Endothelial cell (in vitro differentiated cells): Measurements from ENCODE around the gene TBC1D22A. TPM values are rescaled to one million over a fixed set of nuclear protein-coding genes. Genes with fewer than 3 reads are reported as not detected.

ENCODE experiments used
- DNase-seq: peaks from one replicate; pipeline ENCODE4 v3.0.0; 2021; ENCODE audit warnings: low spot score
- H3K27ac Mint-ChIP-seq: one replicate; pipeline ENCODE4 v1.8.0; 2021; ENCODE audit warnings: mixed read lengths, inconsistent platforms; ENCODE audit not compliant: unreplicated experiment
- H3K27me3 Mint-ChIP-seq: one replicate; pipeline ENCODE4 v1.8.0; 2021; ENCODE audit warnings: mild to moderate bottlenecking, moderate library complexity, mixed read lengths, inconsistent platforms; ENCODE audit not compliant: unreplicated experiment
- H3K36me3 Mint-ChIP-seq: one replicate; pipeline ENCODE4 v1.8.0; 2021; ENCODE audit warnings: mild to moderate bottlenecking, low read depth, mixed read lengths, inconsistent platforms; ENCODE audit not compliant: unreplicated experiment
- H3K4me1 Mint-ChIP-seq: one replicate; pipeline ENCODE4 v1.8.0; 2021; ENCODE audit warnings: mild to moderate bottlenecking, mixed read lengths, inconsistent platforms; ENCODE audit not compliant: unreplicated experiment
- H3K4me3 Mint-ChIP-seq: one replicate; pipeline ENCODE4 v1.8.0; 2021; ENCODE audit warnings: mild to moderate bottlenecking, mixed read lengths, inconsistent platforms; ENCODE audit not compliant: unreplicated experiment
- H3K9me3 Mint-ChIP-seq: one replicate; pipeline ENCODE4 v1.8.0; 2021; ENCODE audit warnings: mixed read lengths, inconsistent platforms; ENCODE audit not compliant: unreplicated experiment
- total RNA-seq: library from RNA; stranded (reverse); fragmentation: NEBNext Ultra II Directional; extraction: Animal tissue kit (Norgen Biotek cat#: 25700); gene quantifications from one replicate; pipeline ENCODE4 v1.2.1, GENCODE V29; 2021; ENCODE audit not compliant: unreplicated experiment
- TF ChIP-seq, protein P1 (sequence below): fragments of 200-600 bp; sonication (generic); IDR thresholded peaks from one replicate; pipeline ENCODE4 v1.5.0; 2021; ENCODE audit warnings: antibody characterized with exemption; ENCODE audit not compliant: unreplicated experiment

Gene TBC1D22A
- total RNA-seq, 1 donor from 2014 or later: 25.3 TPM

GRCh38 chr22:46953968-46954765 is 191.7 kb downstream of the TBC1D22A start:
- peaks cover 17% of the 10 kb centered on the region for H3K36me3 Mint-ChIP-seq
- H3K27me3 Mint-ChIP-seq: peaks cover 5% of the 10 kb centered on the region
- H3K4me1 Mint-ChIP-seq: peaks cover 21% of the 10 kb centered on the region
- H3K27ac Mint-ChIP-seq: no peak overlapping the region
- no peaks in the 10 kb centered on the region for H3K9me3 Mint-ChIP-seq
- DNase-seq: no peak
- TF ChIP-seq, protein P1, sequence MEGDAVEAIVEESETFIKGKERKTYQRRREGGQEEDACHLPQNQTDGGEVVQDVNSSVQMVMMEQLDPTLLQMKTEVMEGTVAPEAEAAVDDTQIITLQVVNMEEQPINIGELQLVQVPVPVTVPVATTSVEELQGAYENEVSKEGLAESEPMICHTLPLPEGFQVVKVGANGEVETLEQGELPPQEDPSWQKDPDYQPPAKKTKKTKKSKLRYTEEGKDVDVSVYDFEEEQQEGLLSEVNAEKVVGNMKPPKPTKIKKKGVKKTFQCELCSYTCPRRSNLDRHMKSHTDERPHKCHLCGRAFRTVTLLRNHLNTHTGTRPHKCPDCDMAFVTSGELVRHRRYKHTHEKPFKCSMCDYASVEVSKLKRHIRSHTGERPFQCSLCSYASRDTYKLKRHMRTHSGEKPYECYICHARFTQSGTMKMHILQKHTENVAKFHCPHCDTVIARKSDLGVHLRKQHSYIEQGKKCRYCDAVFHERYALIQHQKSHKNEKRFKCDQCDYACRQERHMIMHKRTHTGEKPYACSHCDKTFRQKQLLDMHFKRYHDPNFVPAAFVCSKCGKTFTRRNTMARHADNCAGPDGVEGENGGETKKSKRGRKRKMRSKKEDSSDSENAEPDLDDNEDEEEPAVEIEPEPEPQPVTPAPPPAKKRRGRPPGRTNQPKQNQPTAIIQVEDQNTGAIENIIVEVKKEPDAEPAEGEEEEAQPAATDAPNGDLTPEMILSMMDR: no peak
- no peak overlapping the region for H3K4me3 Mint-ChIP-seq

- Mint-ChIP-seq H3K4me1 (peaks cover 21% of the 10 kb centered on the region), H3K27me3 (peaks cover 5% of the 10 kb centered on the region), H3K9me3 (no peaks in the 10 kb centered on the region), H3K27ac (no peak overlapping the region), H3K4me3 (no peak overlapping the region), H3K36me3 (peaks cover 12% of the 10 kb centered on the region)
- DNase-seq: no peak
- TF ChIP-seq, protein P1: no peak
Measured at GRCh38 chr22:46954781-46955180, 192.3 kb downstream of the TBC1D22A start.

- DNase-seq: no peak
- TF ChIP-seq, protein P1: no peak
- Mint-ChIP-seq H3K27me3 (peaks cover 5% of the 10 kb centered on the region), H3K4me1 (peaks cover 23% of the 10 kb centered on the region), H3K36me3 (peaks cover 5% of the 10 kb centered on the region), H3K27ac (peak overlapping the region; percentile 85), H3K4me3 (peak overlapping the region; percentile 9), H3K9me3 (no peaks in the 10 kb centered on the region)
Measured at GRCh38 chr22:46956498-46957215, 194.2 kb downstream of the TBC1D22A start.

GRCh38 chr22:46957521-46957920 is 195.1 kb downstream of the TBC1D22A start:
- Mint-ChIP-seq H3K27me3 (peaks cover 5% of the 10 kb centered on the region), H3K9me3 (no peaks in the 10 kb centered on the region), H3K36me3 (peaks cover 5% of the 10 kb centered on the region), H3K27ac (no peak overlapping the region), H3K4me1 (peaks cover 25% of the 10 kb centered on the region), H3K4me3 (no peak overlapping the region)
- TF ChIP-seq, protein P1: no peak
- no peak for DNase-seq

DNA sequence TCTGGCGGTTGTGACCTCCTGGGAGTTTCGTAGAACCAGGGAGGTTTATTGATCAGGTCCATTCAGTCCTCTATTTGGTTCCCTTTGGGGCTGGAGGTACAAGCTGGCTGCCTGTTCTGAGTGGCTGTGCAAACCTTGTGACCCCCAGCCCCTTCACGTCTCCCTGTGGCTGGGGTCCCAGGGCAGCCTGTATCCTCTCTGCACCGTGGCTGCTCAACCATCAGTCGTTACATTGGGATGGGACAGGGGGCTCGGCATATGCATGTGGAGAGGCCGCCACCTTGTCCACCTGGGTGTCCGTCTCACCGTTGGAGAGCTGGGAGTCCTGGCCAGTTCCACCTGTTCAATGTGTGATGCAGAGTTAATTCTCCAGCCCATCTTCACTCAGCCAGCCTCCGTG is 195.7 kb downstream of the TBC1D22A start:
- Mint-ChIP-seq H3K27me3 (peaks cover 5% of the 10 kb centered on the region), H3K9me3 (no peaks in the 10 kb centered on the region), H3K27ac (no peak overlapping the region), H3K4me3 (no peak overlapping the region), H3K36me3 (peaks cover 5% of the 10 kb centered on the region), H3K4me1 (peaks cover 23% of the 10 kb centered on the region)
- DNase-seq: no peak
- TF ChIP-seq, protein P1: no peak
